KBM-7 (cell line): ENCODE data around the gene FAM50A.

Experiments used
- DNase-seq: peaks from one replicate; pipeline ENCODE4 v3.0.0-alpha.2; 2015
- in situ Hi-C: fragments of 300-500 bp; cut with MboI; formaldehyde crosslinking; loops from 2 replicates; pipeline ENCODE4 v1.14.3; 2020; ENCODE audit warnings: low sequenced_read_pairs, low pct_unique_long_range_greater_than_20kb, mixed read lengths

Gene FAM50A

GRCh38 chrX:154409222-154409871 lies 34.6 kb upstream of the FAM50A start, which contains the start of gene DNASE1L1:
Gene DNASE1L1, minus strand, starts transcription at chrX:154409254. Its CDS starts 3,686 bp downstream, at chrX:154405568.
- peak; percentile 95 for DNase-seq
- in situ Hi-C loops: no loop called here

GRCh38 chrX:154411981-154412340 lies 32.0 kb upstream of the FAM50A start:
- in situ Hi-C loops: no loop called here
- DNase-seq: peak; percentile 55

- DNase-seq: peak; percentile 62
- in situ Hi-C loops: no loop called here
Measured at GRCh38 chrX:154412468-154412867, 31.5 kb upstream of the FAM50A start.

- in situ Hi-C loops: no loop called here
- no peak for DNase-seq
Measured at GRCh38 chrX:154413142-154413541, 30.8 kb upstream of the FAM50A start.

GRCh38 chrX:154417157-154417556 lies 26.8 kb upstream of the FAM50A start:
- peak; percentile 58 for DNase-seq
- in situ Hi-C loops: no loop called here

GRCh38 chrX:154419189-154419588 lies 24.8 kb upstream of the FAM50A start:
- in situ Hi-C loops: no loop called here
- DNase-seq: no peak

GRCh38 chrX:154419688-154420401 lies 24.1 kb upstream of the FAM50A start:
- no peak for DNase-seq
- in situ Hi-C loops: no loop called here

- DNase-seq: no peak
- in situ Hi-C loops: no loop called here
Measured at GRCh38 chrX:154420402-154420756, 23.6 kb upstream of the FAM50A start.

- in situ Hi-C loops: no loop called here
- DNase-seq: no peak
Measured at GRCh38 chrX:154426916-154427770, 16.8 kb upstream of the FAM50A start.

- in situ Hi-C loops: no loop called here
- DNase-seq: peak; percentile 96
Measured at GRCh38 chrX:154428176-154429171, 15.5 kb upstream of the FAM50A start, which contains the start of gene ATP6AP1. Gene ATP6AP1, plus strand, starts transcription at chrX:154428677. Its CDS starts 16 bp downstream, at chrX:154428693.

GRCh38 chrX:154429711-154430110 lies 14.2 kb upstream of the FAM50A start:
- in situ Hi-C loops: no loop called here
- no peak for DNase-seq

- in situ Hi-C loops: no loop called here
Measured at GRCh38 chrX:154430479-154430878, 13.5 kb upstream of the FAM50A start.

GRCh38 chrX:154430916-154431315 lies 13.0 kb upstream of the FAM50A start:
- in situ Hi-C loops: no loop called here
- DNase-seq: no peak

More at GRCh38 chrX:154430479-154430878, 13.5 kb upstream of the FAM50A start:
- DNase-seq: no peak

GRCh38 chrX:154431341-154431740 lies 12.6 kb upstream of the FAM50A start:
- in situ Hi-C loops: no loop called here
- peak; percentile 77 for DNase-seq

- DNase-seq: no peak
- in situ Hi-C loops: no loop called here
Measured at GRCh38 chrX:154432210-154432609, 11.7 kb upstream of the FAM50A start.

GRCh38 chrX:154433605-154434004 lies 10.3 kb upstream of the FAM50A start:
- no peak for DNase-seq
- in situ Hi-C loops: no loop called here

GRCh38 chrX:154434394-154435168 lies 9.4 kb upstream of the FAM50A start:
- in situ Hi-C loops: no loop called here
- DNase-seq: no peak

- no peak for DNase-seq
- in situ Hi-C loops: no loop called here
Measured at GRCh38 chrX:154435171-154435733, 8.7 kb upstream of the FAM50A start.
